ENCODE results near the gene MARCHF5.
"Not testable (repeated sequence)": the region's sequence is repeated elsewhere in the genome, so short reads cannot be mapped to it uniquely, and the experiment has no call there.

The MARCHF5 gene

DNA sequence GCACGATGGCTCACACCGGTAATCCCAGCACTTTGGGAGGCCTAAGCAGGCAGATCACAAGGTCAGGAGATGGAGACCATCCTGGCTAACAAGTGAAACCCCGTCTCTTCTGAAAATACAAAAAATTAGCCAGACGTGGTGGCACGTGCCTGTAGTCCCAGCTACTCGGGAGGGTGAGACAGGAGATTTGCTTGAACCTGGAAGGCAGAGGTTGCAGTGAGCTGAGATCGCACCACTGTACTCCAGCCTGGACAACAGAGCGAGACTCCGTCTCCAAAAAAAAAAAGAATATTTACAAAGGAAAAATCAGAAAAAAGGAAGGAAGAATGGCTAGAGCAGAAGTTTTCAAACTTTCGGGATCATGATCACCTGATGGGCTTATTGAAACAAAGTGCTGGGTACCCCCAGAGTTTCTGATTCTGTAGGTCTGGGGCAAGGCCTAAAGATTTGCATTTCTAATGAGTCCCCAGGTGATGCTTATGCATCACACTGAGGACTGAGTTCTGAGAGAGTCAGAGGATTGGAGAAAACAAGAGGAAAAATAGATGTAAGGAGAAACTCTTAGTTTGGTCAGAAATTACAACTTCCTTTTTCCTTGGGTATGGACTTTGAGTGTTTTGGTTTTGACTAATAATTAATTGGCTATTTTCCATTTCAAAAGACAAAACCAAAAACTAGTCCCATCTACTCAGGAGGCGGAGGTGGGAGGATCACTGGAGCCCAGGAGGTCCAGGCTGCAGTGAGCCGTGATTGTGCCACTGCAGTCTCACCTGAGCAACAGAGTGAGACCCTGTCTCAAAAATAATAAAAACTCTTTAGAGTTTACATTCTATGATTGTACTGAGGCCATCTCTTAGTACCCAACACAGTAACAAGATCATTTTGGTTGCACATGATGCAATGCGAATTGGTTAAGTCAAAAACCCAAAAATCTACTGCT lies 14.4 kb downstream of the MARCHF5 start:
- no peak for DNase-seq

DNA sequence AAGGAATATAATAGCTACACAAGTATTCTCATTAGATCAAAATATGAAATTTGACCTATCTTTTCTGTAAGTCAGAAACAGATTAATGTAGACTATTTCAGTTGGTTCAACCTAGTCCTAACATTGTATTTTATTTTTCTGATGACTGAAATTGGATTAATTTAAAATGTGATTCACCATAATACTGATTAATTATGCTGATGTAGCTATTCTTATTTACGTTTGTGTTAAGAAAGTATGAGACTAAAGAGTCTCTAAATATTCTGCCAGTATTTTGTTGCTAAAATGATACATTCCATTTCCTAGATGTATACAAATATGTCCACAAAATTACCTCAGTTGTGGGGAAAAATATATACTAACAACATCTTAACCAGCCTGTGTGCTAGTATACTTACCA lies 18.3 kb downstream of the MARCHF5 start:
- DNase-seq = no peak

DNA sequence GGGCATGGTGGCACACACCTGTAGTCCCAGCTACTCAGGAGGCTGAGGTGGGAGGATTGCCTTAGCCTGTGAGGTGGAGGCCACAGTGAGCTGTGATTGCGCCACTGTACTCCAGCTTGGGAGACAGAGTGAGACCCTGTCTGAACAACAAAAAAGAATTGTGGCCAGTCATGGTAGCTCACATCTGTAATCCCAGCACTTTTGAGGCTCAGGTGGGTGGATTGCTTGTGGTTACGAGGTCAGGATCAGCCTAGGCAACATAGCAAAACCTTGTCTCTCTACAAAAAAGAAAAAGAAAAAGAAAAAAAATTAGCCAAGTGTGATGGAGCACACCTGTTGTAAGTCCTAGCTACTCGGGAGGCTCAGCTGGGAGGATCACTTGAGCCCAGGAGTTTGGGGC lies 22.8 kb downstream of the MARCHF5 start:
- no peak for DNase-seq

DNA sequence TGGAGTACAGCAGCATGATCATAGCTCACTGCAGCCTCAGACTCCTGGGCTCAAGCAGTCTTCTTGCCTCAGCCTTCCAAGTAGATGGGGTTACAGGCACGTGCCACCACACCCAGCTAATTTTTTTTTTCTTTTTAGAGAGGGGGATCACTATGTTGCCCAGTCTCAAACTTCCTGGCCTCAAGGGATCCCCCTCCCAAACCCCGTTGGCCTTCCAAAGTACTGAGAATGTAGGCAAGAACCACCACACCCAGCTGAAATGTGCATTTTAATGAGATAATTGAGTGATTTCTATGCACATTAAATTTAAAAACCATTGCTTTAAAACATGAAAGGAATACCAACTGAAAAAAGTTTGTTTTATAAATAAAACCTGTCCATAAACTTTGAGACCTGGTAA lies 25.6 kb downstream of the MARCHF5 start:
- no peak for DNase-seq

DNA sequence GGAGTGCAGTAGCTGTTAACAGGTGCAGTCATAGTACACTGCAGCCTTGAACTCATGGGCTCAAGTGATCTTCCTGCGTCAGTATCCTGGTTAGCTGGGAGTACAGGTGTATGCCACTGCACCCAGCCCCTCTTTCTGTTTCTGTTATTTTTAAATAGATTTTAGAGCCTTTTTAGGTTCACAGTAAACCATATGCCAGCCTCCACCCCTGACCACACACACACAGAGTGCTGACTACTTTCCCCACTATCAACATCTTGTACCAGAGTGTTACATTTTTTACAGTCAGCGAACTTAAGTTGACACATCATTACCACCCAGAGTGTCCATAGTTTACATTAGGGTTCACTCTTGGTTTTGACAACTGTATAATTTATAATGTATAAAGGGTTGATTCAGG lies 32.1 kb downstream of the MARCHF5 start:
- no peak for DNase-seq

DNA sequence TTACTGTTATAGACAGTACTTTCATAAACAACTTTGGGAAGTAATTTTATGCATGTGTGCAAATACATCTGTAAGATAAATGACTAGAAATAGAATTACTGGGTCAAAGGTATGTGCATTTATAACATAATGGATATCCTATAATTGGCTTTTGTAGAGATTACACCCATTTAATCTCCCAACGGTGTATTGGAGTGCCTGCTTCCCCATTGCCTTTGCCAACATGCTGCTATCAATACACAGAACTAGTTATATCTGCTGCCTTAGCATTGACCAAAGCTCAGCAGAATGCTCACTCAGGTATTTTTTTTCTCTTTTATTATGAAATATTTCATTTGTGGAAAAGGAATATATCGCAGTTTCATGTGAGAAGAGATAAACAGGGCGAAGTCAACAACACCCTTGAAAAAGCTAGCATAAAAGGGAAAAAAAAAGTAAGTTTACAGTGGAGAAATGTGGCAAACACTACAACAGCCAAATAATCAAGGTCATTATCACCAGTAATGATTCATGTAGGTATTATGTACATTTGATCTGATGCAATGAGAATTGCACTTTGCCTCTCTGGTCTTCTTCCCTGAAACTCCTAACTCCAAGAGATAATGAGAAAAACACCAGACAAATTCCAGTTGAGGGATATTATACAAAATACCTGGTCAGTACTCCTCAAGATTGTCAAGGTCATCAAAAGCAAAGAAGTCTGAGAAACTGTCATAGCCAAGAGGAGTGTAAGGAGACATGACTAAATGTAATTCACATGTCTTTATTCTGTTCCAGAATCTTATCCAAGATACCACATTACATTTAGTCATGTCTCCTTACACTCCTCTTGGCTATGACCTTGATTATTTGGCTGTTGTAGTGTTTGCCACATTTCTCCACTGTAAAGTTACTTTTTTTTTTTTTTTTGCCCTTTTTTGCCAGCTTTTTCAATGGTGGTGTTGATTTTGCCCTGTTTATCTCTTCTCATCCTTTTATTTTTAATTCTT lies 36.8 kb downstream of the MARCHF5 start:
- DNase-seq = no peak

DNA sequence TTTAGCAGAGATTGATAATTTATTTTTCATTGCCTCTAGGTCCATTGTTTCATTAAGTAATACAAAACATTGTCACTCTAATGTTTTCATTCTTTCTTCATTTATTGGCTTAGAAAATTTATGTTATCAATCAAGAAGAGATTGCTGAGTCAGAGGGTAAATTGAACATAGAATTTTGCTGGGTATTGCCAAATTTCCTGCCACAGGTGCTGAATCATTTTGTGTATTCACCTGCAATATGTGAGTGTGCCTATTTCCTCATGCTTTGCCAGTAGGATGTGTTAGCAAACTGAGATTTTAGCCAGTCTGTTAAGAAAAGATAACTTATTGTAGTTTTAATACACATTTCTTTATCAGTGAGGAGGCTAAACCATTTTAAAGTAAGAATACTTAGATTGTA lies 38.0 kb downstream of the MARCHF5 start:
- no peak for DNase-seq

DNA sequence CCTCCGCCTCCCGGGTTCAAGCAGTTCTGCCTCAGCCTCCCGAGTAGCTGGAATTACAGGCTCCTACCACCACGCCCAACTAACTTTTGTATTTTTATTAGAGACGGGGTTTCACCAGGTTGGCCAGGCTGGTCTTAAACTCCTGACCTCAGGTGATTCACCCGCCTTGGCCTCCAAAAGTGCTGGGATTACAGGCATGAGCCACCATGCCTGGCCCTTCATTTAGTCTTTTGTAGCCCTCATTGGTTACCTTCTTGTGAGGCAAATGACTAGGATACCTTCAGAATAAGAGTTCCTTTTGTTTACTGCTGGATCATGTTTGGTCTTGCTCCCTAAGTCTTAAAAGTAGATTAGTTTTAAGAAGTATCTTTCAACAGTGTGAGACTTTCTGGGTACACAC lies 39.0 kb downstream of the MARCHF5 start:
- DNase-seq = not testable (repeated sequence)

DNA sequence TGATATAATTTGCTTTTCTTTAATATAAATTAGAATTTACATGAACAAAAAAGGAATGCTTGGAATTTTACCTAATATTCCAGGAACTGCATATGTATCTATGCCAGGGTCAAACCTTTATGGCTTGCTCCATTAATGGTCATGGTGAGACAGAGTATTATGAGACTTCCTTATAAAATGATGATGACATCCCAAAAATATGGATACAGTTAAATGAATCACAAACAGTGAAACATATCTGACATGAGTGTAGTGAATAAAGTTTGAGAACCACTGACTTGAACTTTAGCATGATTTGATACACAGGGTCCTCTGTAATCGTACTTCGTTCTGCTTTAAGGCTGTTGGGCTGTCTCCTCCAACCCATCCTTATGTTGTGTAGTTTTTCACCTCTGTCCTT lies 51.8 kb downstream of the MARCHF5 start:
- no peak for DNase-seq

DNA sequence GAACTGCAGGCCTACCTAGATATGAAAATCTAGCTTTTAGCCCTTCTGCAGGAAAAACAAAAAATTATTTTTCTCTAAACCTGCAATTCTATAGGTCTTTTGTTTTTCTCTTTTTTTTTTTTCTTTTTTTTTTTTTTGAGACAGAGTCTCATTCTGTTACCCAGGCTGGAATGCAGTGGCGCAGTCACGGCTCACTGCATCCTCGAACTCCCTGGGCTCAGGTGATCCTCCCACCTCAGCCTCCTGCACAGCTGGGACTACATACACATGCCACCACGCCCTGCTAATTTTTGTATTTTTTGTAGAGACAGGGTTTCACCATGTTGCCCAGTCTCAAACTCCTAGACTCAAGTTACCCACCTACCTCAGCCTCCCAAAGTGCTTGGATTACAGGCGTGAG lies 54.6 kb downstream of the MARCHF5 start:
- not testable (repeated sequence) for DNase-seq

DNA sequence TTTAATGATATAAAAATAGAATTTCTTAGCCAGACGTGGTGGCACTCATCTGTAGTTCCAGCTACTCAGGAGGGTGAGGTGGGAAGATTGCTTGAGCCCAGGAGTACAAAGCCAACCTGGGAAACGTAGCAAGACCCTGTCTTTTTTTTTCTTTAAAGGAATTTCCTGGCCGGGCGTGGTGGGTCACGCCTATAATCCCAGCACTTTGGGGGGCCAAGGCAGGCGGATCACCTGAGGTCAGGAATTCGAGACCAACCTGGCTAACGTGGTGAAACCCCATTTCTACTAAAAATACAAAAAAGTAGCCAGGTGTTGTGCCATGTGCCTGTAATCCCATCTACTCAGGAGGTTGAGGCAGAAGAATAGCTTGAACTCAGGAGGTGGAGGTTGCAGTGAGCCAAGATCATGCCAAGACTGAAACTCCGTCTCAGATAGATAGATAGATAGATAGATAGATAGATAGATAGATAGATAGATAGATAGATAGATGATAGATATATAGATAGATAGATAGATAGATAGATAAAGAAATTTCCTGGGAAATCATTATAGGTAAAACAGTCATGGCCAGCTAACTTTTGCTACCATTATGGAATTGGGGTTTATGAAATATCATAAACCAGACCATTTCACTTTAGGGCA lies 56.2 kb downstream of the MARCHF5 start:
- not testable (repeated sequence) for DNase-seq

DNA sequence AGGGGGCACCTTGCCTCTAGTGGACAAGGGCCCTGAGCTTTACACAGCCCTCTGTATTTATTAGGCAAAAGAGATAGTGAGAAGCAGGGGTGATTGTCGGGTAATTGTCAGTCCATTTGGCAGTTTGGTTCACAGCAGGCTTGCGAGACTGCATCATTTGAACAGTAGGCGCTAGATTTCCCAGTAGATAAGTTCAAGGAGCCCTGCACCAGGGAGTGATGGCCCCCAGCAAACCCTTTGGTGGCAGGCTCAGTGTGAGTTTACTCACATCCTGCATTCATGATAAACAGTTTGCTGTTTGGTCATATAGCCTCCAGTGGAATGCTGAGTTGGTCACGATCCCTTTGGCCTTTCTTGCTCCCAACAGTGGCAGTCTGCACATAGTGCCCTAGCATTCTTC lies 59.4 kb downstream of the MARCHF5 start:
- DNase-seq = no peak

DNA sequence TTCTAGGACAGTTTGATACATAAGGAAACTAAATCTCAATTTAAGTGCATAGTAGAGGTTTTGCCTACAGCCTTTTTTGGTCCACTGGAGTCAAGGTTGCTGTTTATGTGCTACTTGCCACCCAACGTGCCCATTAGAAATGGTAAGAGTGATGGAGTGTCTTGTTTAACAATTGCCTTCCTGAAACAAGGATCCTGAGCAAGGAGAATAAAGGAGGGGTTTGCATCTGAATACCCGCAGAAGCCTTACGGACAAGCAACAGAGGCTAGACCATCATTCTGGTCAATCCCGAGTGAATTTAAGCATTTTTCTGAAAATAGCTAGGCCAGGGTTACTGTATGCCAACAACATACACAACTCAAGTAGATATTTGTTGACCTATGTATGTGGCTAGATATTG lies 63.6 kb downstream of the MARCHF5 start:
- DNase-seq = no peak

DNA sequence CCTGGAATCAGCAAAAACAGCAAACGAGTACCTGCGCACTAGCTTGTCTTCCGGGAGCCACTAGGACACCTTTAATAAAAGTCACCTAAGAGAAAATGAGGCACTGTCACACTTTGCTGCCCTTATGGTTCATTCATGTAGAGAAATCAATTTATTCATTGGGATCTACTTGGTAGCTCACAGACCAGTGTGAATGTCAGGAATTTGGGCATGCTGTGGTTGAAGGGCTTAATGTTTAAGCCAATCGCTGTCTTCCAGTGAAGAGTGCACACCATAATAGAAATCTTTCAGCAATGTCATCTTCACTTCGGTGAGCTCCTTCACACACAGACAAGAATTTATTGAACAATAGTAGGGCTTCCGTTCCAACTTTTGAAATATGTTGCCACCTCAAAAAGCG lies 65.1 kb downstream of the MARCHF5 start:
- no peak for DNase-seq

DNA sequence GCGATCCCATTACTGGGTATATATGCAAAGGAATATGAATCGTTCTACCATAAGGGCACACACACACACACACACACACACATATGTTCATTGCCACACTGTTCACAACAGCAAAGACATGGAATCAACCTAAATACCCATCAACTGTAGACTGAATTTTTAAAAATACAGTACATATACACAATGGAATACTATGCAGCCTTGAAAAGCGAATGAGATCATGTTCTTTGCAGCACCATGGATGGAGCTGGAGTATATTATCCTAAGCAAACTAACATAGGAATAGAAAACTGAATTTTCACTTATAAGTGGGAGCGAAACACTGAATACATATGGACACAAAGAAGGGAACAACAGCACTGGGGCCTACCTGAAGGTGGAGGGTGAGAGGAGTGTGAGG lies 72.5 kb downstream of the MARCHF5 start:
- DNase-seq = no peak

DNA sequence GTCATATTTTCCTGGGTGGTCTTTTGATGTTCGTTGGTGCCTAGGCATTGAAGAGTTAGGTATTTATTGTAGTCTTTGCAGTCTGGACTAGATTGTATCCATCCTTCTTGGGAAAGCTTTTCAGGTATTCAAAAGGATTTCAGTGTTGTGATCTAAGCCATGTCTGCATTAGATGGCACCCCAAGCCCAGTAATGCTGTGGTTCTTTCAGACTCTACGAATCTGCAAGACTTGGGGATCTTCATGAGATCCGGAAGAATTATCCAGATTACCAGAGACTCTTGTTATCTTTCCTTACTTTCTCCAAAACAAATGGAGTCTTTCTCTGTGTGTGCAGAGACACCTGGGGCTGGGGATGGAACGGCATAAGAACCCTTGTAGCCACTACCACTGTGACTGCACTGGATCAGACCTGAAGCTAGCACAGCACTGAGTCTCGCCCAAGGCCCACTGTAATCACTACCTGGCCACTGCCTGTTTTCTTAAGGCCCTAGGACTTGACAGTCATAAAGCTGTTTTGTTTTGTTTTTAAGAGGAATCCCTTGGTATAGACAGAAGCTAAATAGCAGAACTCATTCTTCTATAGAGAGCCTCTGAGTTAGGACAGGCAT lies 75.5 kb downstream of the MARCHF5 start:
- no peak for DNase-seq

DNA sequence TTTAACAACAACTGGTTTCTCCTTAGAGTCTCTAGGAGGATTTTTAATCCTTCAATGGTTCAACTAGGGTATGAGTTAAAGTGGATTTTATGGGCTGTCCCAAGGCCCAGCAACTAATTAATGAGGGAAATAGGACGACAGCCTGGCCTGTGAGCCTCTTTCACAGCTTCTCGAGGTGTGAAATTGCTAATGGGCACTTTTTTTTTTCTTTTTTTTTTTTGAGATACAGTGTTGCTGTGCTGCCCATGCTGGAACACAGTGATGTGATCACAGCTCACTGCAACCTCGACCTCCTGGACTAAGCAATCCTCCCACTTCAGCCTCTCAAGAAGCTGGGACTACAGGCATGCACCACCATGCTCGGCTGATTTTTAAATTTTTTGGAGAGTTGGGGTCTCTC lies 87.0 kb downstream of the MARCHF5 start:
- DNase-seq = no peak

DNA sequence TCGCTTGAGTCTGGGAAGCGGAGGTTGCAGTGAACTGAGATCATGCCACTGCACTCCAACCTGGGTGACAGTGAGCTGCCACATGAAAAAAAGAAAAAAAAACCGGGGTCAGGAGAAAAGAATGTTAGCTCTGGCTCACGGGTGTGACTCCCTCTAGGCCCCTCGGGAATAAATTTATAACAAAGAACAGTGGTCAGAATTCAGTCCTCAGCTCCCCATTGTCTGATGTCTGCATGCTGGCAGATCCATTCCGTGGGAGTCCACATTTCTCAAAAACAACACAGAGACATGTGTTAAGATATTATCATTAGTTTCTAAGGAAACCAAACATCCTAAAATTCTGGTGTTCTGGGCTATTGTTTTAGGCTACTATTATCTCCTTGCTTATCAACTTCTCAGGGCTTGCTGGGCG lies 90.6 kb downstream of the MARCHF5 start:
- no peak for DNase-seq

DNA sequence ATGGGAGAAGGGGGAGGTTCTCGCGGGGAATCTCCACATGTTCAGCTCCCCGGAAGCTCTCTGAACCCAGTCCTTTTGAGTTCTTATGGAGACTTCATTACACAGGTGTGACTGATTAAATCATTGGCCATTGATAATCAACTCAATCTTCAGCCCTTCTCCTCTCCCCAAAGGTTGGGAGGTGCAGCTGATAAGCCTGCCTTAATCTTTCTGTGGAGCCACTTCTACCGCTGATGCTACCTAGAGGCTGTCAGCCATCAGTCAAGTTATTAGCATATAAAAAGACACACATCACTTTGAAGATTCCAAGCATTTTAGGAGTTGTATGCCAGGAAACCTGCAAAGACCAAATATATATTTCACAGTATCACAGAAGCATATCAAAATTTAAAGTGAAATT lies 91.7 kb downstream of the MARCHF5 start:
- DNase-seq = no peak

DNA sequence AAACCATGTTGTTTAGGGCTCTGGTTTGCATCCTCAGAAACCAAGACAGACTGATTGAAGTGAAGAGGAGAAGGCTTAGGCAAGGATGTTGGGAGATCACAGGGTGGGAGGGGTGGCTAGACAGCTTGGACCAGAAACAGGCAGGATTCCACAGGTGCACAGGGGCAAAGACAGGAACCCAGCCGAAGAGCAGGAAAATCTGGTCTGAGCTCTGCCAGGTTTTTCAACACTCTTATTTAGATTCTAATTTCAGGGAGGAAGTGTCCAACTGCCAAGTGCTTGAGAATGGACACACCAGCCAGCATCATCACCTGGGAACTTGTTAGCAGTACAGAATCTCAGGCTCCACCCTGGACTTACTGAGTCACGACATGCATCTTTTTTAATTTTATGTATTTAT lies 93.8 kb downstream of the MARCHF5 start:
- DNase-seq = no peak

DNA sequence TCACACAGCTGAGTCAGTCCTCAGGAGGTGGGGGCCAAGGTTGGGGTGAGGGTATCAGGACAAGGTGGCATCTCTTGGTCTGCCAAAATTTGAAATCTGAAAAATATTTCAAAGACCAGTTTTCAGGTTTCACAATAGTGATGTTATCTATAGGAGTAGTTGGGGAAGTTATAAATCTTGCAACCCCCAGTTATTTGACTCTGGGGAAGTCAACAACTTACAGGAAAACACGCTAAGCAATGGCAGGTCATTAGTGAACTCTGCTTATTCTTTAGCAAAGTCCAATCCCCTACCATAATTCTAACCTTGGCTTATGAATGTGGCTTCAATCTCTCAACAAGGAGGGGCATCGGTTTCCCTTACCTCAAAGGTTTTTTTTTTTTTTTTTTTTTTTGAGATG lies 94.9 kb downstream of the MARCHF5 start:
- no peak for DNase-seq

DNA sequence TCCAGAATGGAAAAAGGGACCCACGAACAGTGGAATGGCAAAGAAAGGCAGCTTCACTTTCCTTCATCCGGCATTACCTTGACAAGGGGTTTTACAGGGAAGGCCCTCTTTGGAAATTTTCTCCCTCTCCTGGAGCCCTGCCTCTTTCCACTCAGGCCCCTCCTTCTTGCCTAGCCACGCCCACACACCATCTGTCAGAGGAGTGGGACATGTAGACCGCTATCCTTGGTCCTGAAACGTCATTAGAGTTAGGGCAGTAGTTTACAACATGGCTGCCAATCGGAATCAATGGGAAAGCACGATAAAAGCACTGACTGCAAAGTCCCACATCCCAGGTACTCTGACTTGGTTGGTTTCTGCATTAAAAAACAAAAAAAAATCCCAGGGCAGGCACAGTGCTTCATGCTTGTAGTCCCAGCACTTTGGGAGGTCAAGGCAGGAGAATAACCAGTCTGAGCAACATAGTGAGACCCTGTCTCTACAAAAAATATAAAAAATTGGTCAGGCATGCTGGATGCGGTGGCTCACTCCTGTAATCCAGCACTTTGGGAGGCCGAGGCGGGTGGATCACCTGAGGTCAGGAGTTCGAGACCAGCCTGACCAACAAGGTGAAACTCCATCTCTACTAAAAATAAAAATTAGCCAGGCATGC lies 96.4 kb downstream of the MARCHF5 start:
- no peak for DNase-seq
